IPS-18c (cell line): ENCODE measurements around the gene ELAVL3.
"Not testable (repeated sequence)": the region's sequence is repeated elsewhere in the genome, so short reads cannot be mapped to it uniquely, and the experiment has no call there.

Experiments used
- H3K4me3 ChIP-seq: 2 replicates; pipeline ENCODE4 v1.7.0; 2013; ENCODE audit warnings: low read depth, mild to moderate bottlenecking, low read length, moderate library complexity; ENCODE audit not compliant: insufficient read depth
- H3K9me3 ChIP-seq: one replicate; pipeline ENCODE4 v1.6.1; 2013; ENCODE audit warnings: mild to moderate bottlenecking, low read length, moderate library complexity; ENCODE audit not compliant: control insufficient read depth, insufficient read depth

The ELAVL3 gene

GRCh38 chr19:11425719-11426457 is 55.0 kb downstream of the ELAVL3 start:
- H3K9me3 ChIP-seq = no peaks in the 10 kb centered on the region
- no peak overlapping the region for H3K4me3 ChIP-seq

GRCh38 chr19:11423791-11424181 is 57.1 kb downstream of the ELAVL3 start:
- Histone ChIP-seq H3K9me3 (no peaks in the 10 kb centered on the region), H3K4me3 (no peak overlapping the region)

- H3K9me3 ChIP-seq = no peaks in the 10 kb centered on the region
- no peak overlapping the region; the same call in 1 of the 2 replicates for H3K4me3 ChIP-seq
Observed at GRCh38 chr19:11423164-11423790, 57.6 kb downstream of the ELAVL3 start.

- Histone ChIP-seq H3K4me3 (peak overlapping the region; percentile 46), H3K9me3 (no peaks in the 10 kb centered on the region)
Observed at GRCh38 chr19:11422163-11423065, 58.4 kb downstream of the ELAVL3 start.

GRCh38 chr19:11421371-11422098 is 59.3 kb downstream of the ELAVL3 start:
- H3K9me3 ChIP-seq = peaks cover 2% of the 10 kb centered on the region
- H3K4me3 ChIP-seq = peak overlapping the region; percentile 46

- H3K4me3 ChIP-seq = peak overlapping the region; percentile 46
- peaks cover 4% of the 10 kb centered on the region for H3K9me3 ChIP-seq
Observed at GRCh38 chr19:11420429-11421370, 60.1 kb downstream of the ELAVL3 start.

- peaks cover 4% of the 10 kb centered on the region for H3K9me3 ChIP-seq
- peak within 1 kb of the TSS; percentile 64 for H3K4me3 ChIP-seq
Observed at GRCh38 chr19:11418549-11419506, 62.0 kb downstream of the ELAVL3 start, which contains the start of gene RGL3. Gene RGL3, minus strand, starts transcription at chr19:11419314. Its CDS starts 36 bp downstream, at chr19:11419278.

- H3K9me3 ChIP-seq = peaks cover 4% of the 10 kb centered on the region
- H3K4me3 ChIP-seq = peak overlapping the region; percentile 64
Observed at GRCh38 chr19:11418094-11418548, 62.7 kb downstream of the ELAVL3 start.

GRCh38 chr19:11416346-11417052 is 64.3 kb downstream of the ELAVL3 start:
- Histone ChIP-seq H3K4me3 (no peak overlapping the region), H3K9me3 (peaks cover 4% of the 10 kb centered on the region)

GRCh38 chr19:11414544-11414943 is 66.3 kb downstream of the ELAVL3 start:
- H3K9me3 ChIP-seq = peaks cover 4% of the 10 kb centered on the region
- no peak overlapping the region for H3K4me3 ChIP-seq

- Histone ChIP-seq H3K9me3 (no peaks in the 10 kb centered on the region), H3K4me3 (no peak overlapping the region)
Observed at GRCh38 chr19:11410682-11411081, 70.2 kb downstream of the ELAVL3 start.

GRCh38 chr19:11408591-11408990 is 72.3 kb downstream of the ELAVL3 start:
- H3K4me3 ChIP-seq = no peak overlapping the region
- H3K9me3 ChIP-seq = no peaks in the 10 kb centered on the region

GRCh38 chr19:11406703-11407236 is 74.1 kb downstream of the ELAVL3 start:
- H3K4me3 ChIP-seq = 0 out of 2 replicates have a peak overlapping the region, but pooled peaks have one; percentile 40
- not testable (repeated sequence) for H3K9me3 ChIP-seq
